Measurements from ENCODE around the gene EVC.

DNA sequence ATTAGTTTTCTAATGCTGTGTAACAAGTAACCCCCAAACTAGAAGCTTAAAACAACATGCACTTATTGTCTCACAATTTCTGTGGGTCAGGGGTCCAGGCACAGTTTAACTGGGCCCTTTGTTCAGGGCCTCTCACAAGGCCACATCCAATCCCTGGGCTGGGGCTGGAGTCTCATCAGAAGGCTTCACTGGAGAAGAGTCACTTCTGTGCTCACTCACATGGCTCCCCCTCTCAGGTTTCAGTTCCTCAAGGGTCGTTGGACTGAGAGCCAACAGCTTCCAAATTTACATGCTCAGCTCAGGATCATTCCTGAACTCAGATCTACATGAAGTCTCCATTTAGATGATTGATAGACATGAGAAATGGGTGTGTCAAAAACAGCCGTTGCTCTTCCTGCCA, 77.1 kb downstream of the EVC start:
- no peak for TF ChIP-seq POLR2AphosphoS5 (IDR thresholded peaks at IDR 0.05; ENCODE audit: low read depth, low read length)
- TF ChIP-seq TAF1 (IDR thresholded peaks at IDR 0.05; ENCODE audit: borderline replicate concordance, insufficient read depth, low read length): no peak
- no peak for TF ChIP-seq SIN3A (IDR thresholded peaks at IDR 0.05; ENCODE audit: borderline replicate concordance, insufficient read depth, low read length)
